ENCODE results near the gene CEP41. TPM values are rescaled to one million over a fixed set of nuclear protein-coding genes. Genes with fewer than 3 reads are reported as not detected.
"Not testable (repeated sequence)": the region's sequence is repeated elsewhere in the genome, so short reads cannot be mapped to it uniquely, and the experiment has no call there.

Gene CEP41
- total RNA-seq, 2 donors from 2014 or later: 6.3 to 6.5 TPM

- DNase-seq (no peak), ATAC-seq (no peak)
- intact Hi-C loops (cut with DNase I, micrococcal nuclease): no loop called here
Observed at GRCh38 chr7:130379921-130380860, 60.6 kb downstream of the CEP41 start, which contains the start of gene CPA1. Gene CPA1, plus strand, starts transcription at chr7:130380494. Its CDS starts 27 bp downstream, at chr7:130380521.

- intact Hi-C loops (cut with DNase I, micrococcal nuclease): no loop called here
- no peak for ATAC-seq
- DNase-seq: no peak
Observed at GRCh38 chr7:130379532-130379920, 61.3 kb downstream of the CEP41 start.

- ATAC-seq (no peak), DNase-seq (no peak)
- intact Hi-C loops (cut with DNase I, micrococcal nuclease): no loop called here
Observed at GRCh38 chr7:130379019-130379418, 61.8 kb downstream of the CEP41 start.

- intact Hi-C loops (cut with DNase I, micrococcal nuclease): no loop called here
- ATAC-seq: no peak
- no peak for DNase-seq
Observed at GRCh38 chr7:130377178-130377577, 63.6 kb downstream of the CEP41 start.

GRCh38 chr7:130376461-130376860 is 64.4 kb downstream of the CEP41 start:
- ATAC-seq; DNase-seq; intact Hi-C loops (cut with DNase I, micrococcal nuclease): not testable (repeated sequence)

- no peak for DNase-seq
- intact Hi-C loops (cut with DNase I, micrococcal nuclease): no loop called here
- no peak for ATAC-seq
Observed at GRCh38 chr7:130374507-130374906, 66.3 kb downstream of the CEP41 start.

- DNase-seq: no peak
- ATAC-seq: no peak
- intact Hi-C loops (cut with DNase I, micrococcal nuclease): no loop called here
Observed at GRCh38 chr7:130372402-130373165, 68.2 kb downstream of the CEP41 start.

GRCh38 chr7:130371046-130371445 is 69.8 kb downstream of the CEP41 start:
- DNase-seq: peak in 1 of 2 donors; percentile 24
- ATAC-seq: no peak
- intact Hi-C loops (cut with DNase I, micrococcal nuclease): no loop called here

- intact Hi-C loops (cut with DNase I, micrococcal nuclease): no loop called here
- DNase-seq (no peak), ATAC-seq (no peak)
Observed at GRCh38 chr7:130369831-130370550, 70.8 kb downstream of the CEP41 start.

- DNase-seq (peak in 1 of 2 donors; percentile 17), ATAC-seq (peak; percentile 47)
- intact Hi-C loops (cut with DNase I, micrococcal nuclease): no loop called here
Observed at GRCh38 chr7:130369110-130369711, 71.6 kb downstream of the CEP41 start.

- DNase-seq (no peak), ATAC-seq (no peak)
- intact Hi-C loops (cut with DNase I, micrococcal nuclease): no loop called here
Observed at GRCh38 chr7:130367836-130368746, 72.7 kb downstream of the CEP41 start.

- intact Hi-C loops (cut with DNase I, micrococcal nuclease): no loop called here
- no peak for ATAC-seq
- no peak for DNase-seq
Observed at GRCh38 chr7:130367088-130367755, 73.6 kb downstream of the CEP41 start.

GRCh38 chr7:130366564-130366963 is 74.3 kb downstream of the CEP41 start:
- ATAC-seq: no peak
- no peak for DNase-seq
- intact Hi-C loops (cut with DNase I, micrococcal nuclease): no loop called here

- ATAC-seq (peak; percentile 84), DNase-seq (no peak)
- intact Hi-C loops (cut with DNase I, micrococcal nuclease): no loop called here
Observed at GRCh38 chr7:130365511-130366441, 75.0 kb downstream of the CEP41 start.

GRCh38 chr7:130365088-130365487 is 75.7 kb downstream of the CEP41 start:
- DNase-seq (no peak), ATAC-seq (no peak)
- intact Hi-C loops (cut with DNase I, micrococcal nuclease): no loop called here

- DNase-seq: no peak
- intact Hi-C loops (cut with DNase I, micrococcal nuclease): no loop called here
- no peak for ATAC-seq
Observed at GRCh38 chr7:130364451-130364850, 76.4 kb downstream of the CEP41 start.

All from left colon (tissue), 2 donors.